MM.1S (cell line): Measurements from ENCODE around the gene IGLON5.

Experiments
- DNase-seq: peaks from one replicate; pipeline ENCODE4 v3.0.0-alpha.2; 2015
- H2AFZ ChIP-seq: fragments of 300-600 bp; sonication (generic); 2 replicates; pipeline ENCODE4 v1.6.0; 2016; ENCODE audit warnings: antibody characterized with exemption, low read length
- H3F3A ChIP-seq: fragments of 300-600 bp; sonication (generic); 2 replicates; pipeline ENCODE4 v1.6.1; 2016; ENCODE audit warnings: mild to moderate bottlenecking, antibody characterized with exemption, low read length, moderate library complexity, mixed read lengths; ENCODE audit not compliant: insufficient read depth
- H3K27ac ChIP-seq: fragments of 300-600 bp; sonication (generic); 2 replicates; pipeline ENCODE4 v1.5.1; 2016; ENCODE audit warnings: mild to moderate bottlenecking, low read length
- H3K27me3 ChIP-seq: fragments of 300-600 bp; sonication (generic); replicated peaks from 2 replicates; pipeline ENCODE4 v1.6.0; 2016; ENCODE audit warnings: low read length; ENCODE audit not compliant: insufficient read depth
- H3K36me3 ChIP-seq: fragments of 300-600 bp; sonication (generic); replicated peaks from 2 replicates; pipeline ENCODE4 v1.6.1; 2016; ENCODE audit warnings: mild to moderate bottlenecking, low read length, mixed read lengths; ENCODE audit not compliant: insufficient read depth
- H3K4me1 ChIP-seq: fragments of 300-600 bp; sonication (generic); 2 replicates; pipeline ENCODE4 v1.6.1; 2016; ENCODE audit warnings: low read length, mixed read lengths
- H3K4me2 ChIP-seq: fragments of 300-600 bp; sonication (generic); 2 replicates; pipeline ENCODE4 v1.6.0; 2016; ENCODE audit warnings: low read depth, low read length
- H3K4me3 ChIP-seq: fragments of 300-600 bp; sonication (generic); 2 replicates; pipeline ENCODE4 v1.5.1; 2016; ENCODE audit warnings: low read length, mixed read lengths
- H3K79me2 ChIP-seq: fragments of 300-600 bp; sonication (generic); 2 replicates; pipeline ENCODE4 v1.6.1; 2016; ENCODE audit warnings: mixed run types, low read length, mixed read lengths
- H3K9ac ChIP-seq: fragments of 300-600 bp; sonication (generic); 2 replicates; pipeline ENCODE4 v1.6.1; 2016; ENCODE audit warnings: low read length, mixed read lengths
- H3K9me2 ChIP-seq: fragments of 300-600 bp; sonication (generic); replicated peaks from 2 replicates; pipeline ENCODE4 v1.6.1; 2016; ENCODE audit warnings: mild to moderate bottlenecking, low read length, mixed read lengths; ENCODE audit not compliant: insufficient read depth
- H3K9me3 ChIP-seq: fragments of 300-600 bp; sonication (generic); replicated peaks from 2 replicates; pipeline ENCODE4 v1.6.1; 2016; ENCODE audit warnings: mild to moderate bottlenecking, low read length, mixed read lengths; ENCODE audit not compliant: insufficient read depth
- H4K20me1 ChIP-seq: fragments of 300-600 bp; sonication (generic); 2 replicates; pipeline ENCODE4 v1.6.1; 2016; ENCODE audit warnings: mild to moderate bottlenecking, low read length, moderate library complexity, mixed read lengths; ENCODE audit not compliant: insufficient read depth
- EZH2 ChIP-seq: fragments of 300-600 bp; sonication (generic); optimal IDR thresholded peaks from 2 replicates; pipeline ENCODE3; 2017; ENCODE audit warnings: low read depth, mild to moderate bottlenecking, antibody characterized with exemption, low read length, mixed read lengths
- EZH2phosphoT487 ChIP-seq: fragments of 300-600 bp; sonication (generic); IDR thresholded peaks from 2 replicates; pipeline ENCODE4 v1.6.1; 2018; ENCODE audit warnings: antibody characterized with exemption, low read length
- TF ChIP-seq, protein P1 (sequence below): fragments of 300-600 bp; sonication (generic); IDR thresholded peaks from 2 replicates; pipeline ENCODE4 v1.5.1; 2016; ENCODE audit warnings: antibody characterized with exemption, low read length, mixed read lengths

The IGLON5 gene

DNA sequence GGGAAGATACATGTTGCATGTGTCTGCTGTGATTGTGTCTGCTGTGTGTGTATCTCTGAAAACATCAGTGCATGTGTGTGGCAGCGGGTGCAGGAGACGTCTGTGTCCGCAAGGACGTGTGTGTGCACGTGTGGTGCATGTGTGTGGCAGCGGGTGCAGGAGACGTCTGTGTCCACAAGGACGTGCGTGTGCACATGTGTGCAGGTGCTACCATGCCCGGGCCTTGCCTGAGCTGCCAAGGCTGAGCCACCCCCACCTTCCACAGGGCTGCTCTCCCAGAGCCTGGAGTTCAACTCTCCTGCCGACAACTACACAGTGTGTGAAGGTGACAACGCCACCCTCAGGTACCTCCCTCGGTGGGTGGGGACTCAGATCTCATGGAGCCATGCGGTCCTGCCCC lies 10.4 kb downstream of the IGLON5 start:
- Histone ChIP-seq H3K27me3 (no peaks in the 10 kb centered on the region), H3K4me1 (no peaks in the 10 kb centered on the region), H3K27ac (no peak overlapping the region), H3K9me3 (no peaks in the 10 kb centered on the region), H3K36me3 (no peaks in the 10 kb centered on the region), H2AFZ (no peak overlapping the region), H3K9me2 (no peaks in the 10 kb centered on the region), H3K9ac (no peak overlapping the region), H3K4me2 (no peak overlapping the region), H3K79me2 (no peaks in the 10 kb centered on the region), H3F3A (no peaks in the 10 kb centered on the region), H4K20me1 (no peaks in the 10 kb centered on the region), H3K4me3 (no peak overlapping the region)
- no peak for DNase-seq
- TF ChIP-seq EZH2phosphoT487: no peak
- TF ChIP-seq, protein P1, sequence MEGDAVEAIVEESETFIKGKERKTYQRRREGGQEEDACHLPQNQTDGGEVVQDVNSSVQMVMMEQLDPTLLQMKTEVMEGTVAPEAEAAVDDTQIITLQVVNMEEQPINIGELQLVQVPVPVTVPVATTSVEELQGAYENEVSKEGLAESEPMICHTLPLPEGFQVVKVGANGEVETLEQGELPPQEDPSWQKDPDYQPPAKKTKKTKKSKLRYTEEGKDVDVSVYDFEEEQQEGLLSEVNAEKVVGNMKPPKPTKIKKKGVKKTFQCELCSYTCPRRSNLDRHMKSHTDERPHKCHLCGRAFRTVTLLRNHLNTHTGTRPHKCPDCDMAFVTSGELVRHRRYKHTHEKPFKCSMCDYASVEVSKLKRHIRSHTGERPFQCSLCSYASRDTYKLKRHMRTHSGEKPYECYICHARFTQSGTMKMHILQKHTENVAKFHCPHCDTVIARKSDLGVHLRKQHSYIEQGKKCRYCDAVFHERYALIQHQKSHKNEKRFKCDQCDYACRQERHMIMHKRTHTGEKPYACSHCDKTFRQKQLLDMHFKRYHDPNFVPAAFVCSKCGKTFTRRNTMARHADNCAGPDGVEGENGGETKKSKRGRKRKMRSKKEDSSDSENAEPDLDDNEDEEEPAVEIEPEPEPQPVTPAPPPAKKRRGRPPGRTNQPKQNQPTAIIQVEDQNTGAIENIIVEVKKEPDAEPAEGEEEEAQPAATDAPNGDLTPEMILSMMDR: no peak
- no peak for TF ChIP-seq EZH2

DNA sequence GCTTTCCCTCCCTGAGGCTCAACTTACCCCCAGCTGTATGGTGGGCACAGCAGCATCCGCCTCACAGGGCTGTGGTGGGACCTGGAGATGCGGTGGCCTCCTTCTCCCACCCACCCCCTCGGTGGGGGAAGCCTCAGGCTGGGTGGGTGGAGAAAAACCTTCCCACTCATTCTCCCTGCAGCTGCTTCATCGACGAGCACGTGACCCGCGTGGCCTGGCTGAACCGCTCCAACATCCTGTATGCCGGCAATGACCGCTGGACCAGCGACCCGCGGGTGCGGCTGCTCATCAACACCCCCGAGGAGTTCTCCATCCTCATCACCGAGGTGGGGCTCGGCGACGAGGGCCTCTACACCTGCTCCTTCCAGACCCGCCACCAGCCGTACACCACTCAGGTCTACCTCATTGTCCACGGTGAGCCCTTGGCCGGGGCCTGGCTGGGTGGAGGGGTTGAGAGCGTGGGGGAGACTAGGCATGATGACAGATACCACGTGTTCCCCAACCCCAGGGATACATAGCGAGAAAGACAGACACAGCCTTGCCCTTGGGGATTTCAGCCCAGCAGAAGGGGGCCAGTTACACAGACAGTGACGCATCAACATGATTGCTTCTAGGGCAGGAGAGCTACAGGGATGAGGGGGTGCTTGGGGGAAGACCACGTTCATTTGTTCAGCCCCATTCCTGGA lies 12.2 kb downstream of the IGLON5 start:
- H3K4me2 ChIP-seq: no peak overlapping the region
- H3K79me2 ChIP-seq: no peaks in the 10 kb centered on the region
- no peak overlapping the region for H3K9ac ChIP-seq
- H3F3A ChIP-seq: no peaks in the 10 kb centered on the region
- no peaks in the 10 kb centered on the region for H3K36me3 ChIP-seq
- H3K27ac ChIP-seq: no peak overlapping the region
- no peak for TF ChIP-seq EZH2
- TF ChIP-seq, protein P1: no peak
- no peak for TF ChIP-seq EZH2phosphoT487
- H4K20me1 ChIP-seq: no peaks in the 10 kb centered on the region
- no peak for DNase-seq
- no peak overlapping the region for H2AFZ ChIP-seq
- H3K9me3 ChIP-seq: no peaks in the 10 kb centered on the region
- no peaks in the 10 kb centered on the region for H3K27me3 ChIP-seq
- H3K4me1 ChIP-seq: no peaks in the 10 kb centered on the region
- no peaks in the 10 kb centered on the region for H3K9me2 ChIP-seq
- H3K4me3 ChIP-seq: no peak overlapping the region

DNA sequence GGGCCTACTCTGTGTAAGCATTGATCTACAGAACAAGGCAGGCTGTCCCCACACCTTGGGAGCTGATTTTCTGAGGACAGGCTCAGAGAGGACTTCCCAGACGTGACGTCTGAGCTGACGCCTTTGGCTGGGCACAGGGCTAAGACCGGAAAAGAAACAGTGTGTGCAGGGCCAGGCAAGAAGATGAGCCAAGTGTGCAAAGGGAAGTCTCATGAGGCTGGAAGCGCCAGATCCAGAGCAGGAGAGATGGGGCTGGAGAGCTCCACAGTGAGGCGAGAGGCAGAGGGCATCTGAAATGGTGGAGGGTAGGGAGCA lies 12.7 kb downstream of the IGLON5 start:
- no peaks in the 10 kb centered on the region for H3K4me1 ChIP-seq
- no peaks in the 10 kb centered on the region for H3K27me3 ChIP-seq
- H3K9me3 ChIP-seq: no peaks in the 10 kb centered on the region
- H2AFZ ChIP-seq: no peak overlapping the region
- TF ChIP-seq EZH2phosphoT487 (no peak), EZH2 (no peak)
- TF ChIP-seq, protein P1: no peak
- no peak overlapping the region for H3K4me3 ChIP-seq
- H3F3A ChIP-seq: no peaks in the 10 kb centered on the region
- no peaks in the 10 kb centered on the region for H3K79me2 ChIP-seq
- H3K4me2 ChIP-seq: no peak overlapping the region
- H3K9me2 ChIP-seq: no peaks in the 10 kb centered on the region
- no peaks in the 10 kb centered on the region for H3K36me3 ChIP-seq
- H3K27ac ChIP-seq: no peak overlapping the region
- DNase-seq: no peak
- H4K20me1 ChIP-seq: no peaks in the 10 kb centered on the region
- no peak overlapping the region for H3K9ac ChIP-seq
